Thoracic aorta (tissue), 2 donors: ENCODE results near the gene EBF4. TPM values are rescaled to one million over a fixed set of nuclear protein-coding genes. Genes with fewer than 3 reads are reported as not detected.

ENCODE experiments used
- ATAC-seq: fragments of 150-250 bp; one replicate; pipeline ENCODE4 v1.8.0; 2017; ENCODE audit warnings: low read depth; ENCODE audit not compliant: insufficient number of reproducible peaks, low FRiP score
- DNase-seq: peaks from one replicate; pipeline ENCODE4 v3.0.0-alpha.2; 2020; ENCODE audit warnings: low spot score
- H3K27ac ChIP-seq, 2 donors: fragments of 200-600 bp; sonication (generic); 1 replicate in 1 of 2; 2 replicates in 1 of 2; pipeline ENCODE4 v1.5.1; 2016; ENCODE audit warnings: mild to moderate bottlenecking in 2 of 2, moderate library complexity in 2 of 2
- H3K27me3 ChIP-seq: fragments of 200-600 bp; sonication (generic); replicated peaks from 2 replicates; pipeline ENCODE4 v1.6.0; 2016; ENCODE audit warnings: mild to moderate bottlenecking; ENCODE audit not compliant: insufficient read depth
- H3K36me3 ChIP-seq: fragments of 200-600 bp; sonication (generic); one replicate; pipeline ENCODE4 v1.5.1; 2016
- H3K4me1 ChIP-seq, 2 donors: fragments of 200-600 bp; sonication (generic); 1 replicate in 1 of 2; 2 replicates in 1 of 2; pipeline versions ENCODE4 v1.5.1 to v1.6.0; 2016; ENCODE audit warnings: low read depth in 2 of 2, mild to moderate bottlenecking in 1 of 2; ENCODE audit not compliant: control insufficient read depth in 1 of 2
- H3K4me3 ChIP-seq: fragments of 200-600 bp; sonication (generic); 2 replicates; pipeline ENCODE4 v1.5.1; 2016; ENCODE audit warnings: mild to moderate bottlenecking
- H3K9me3 ChIP-seq: fragments of 200-600 bp; sonication (generic); 2 replicates; pipeline ENCODE4 v1.5.1; 2016
- CTCF ChIP-seq: fragments of 200-600 bp; sonication (generic); IDR thresholded peaks from one replicate; pipeline ENCODE4 v1.5.1; 2019; ENCODE audit warnings: antibody characterized with exemption
- total RNA-seq, 2 donors: library from RNA; depleted of rRNA; stranded (reverse); fragments of >200 nt; gene quantifications; one replicate each; pipeline versions ENCODE4 v1.1.0 to v1.2.3, GENCODE V29; 2016

Gene EBF4
- 10 to 100 TPM; 14.1 to 16.6 TPM for total RNA-seq

GRCh38 chr20:2692036-2692885 lies at the start of gene EBF4:
Gene EBF4, plus strand, starts transcription at chr20:2692780. Its CDS starts 866 bp downstream, at chr20:2693646.
- Histone ChIP-seq H3K27ac (peak within 1 kb of the TSS; percentile 62 to 76), H3K4me3 (peak within 1 kb of the TSS; percentile 83), H3K9me3 (no peaks in the 10 kb centered on the region), H3K27me3 (no peaks in the 10 kb centered on the region), H3K36me3 (no peaks in the 10 kb centered on the region), H3K4me1 (peaks cover 3 to 18% of the 10 kb centered on the region in 2 donors)
- no peak for DNase-seq
- TF ChIP-seq CTCF, result no peak
- ATAC-seq, result peak; percentile 45

GRCh38 chr20:2643708-2644107 lies 48.9 kb upstream of the EBF4 start:
- Histone ChIP-seq H3K4me3 (no peak overlapping the region), H3K36me3 (peaks cover 5% of the 10 kb centered on the region), H3K27ac (no peak overlapping the region), H3K4me1 (no peaks in the 10 kb centered on the region), H3K27me3 (no peaks in the 10 kb centered on the region), H3K9me3 (no peaks in the 10 kb centered on the region)
- DNase-seq, result no peak
- no peak for ATAC-seq
- no peak for TF ChIP-seq CTCF

GRCh38 chr20:2651772-2652723 lies 40.5 kb upstream of the EBF4 start, which contains the start of gene NOP56:
Gene NOP56, plus strand, starts transcription at chr20:2652632. Its CDS starts 29 bp downstream, at chr20:2652661.
- peak within 1 kb of the TSS; percentile 89 to 92 for H3K27ac ChIP-seq
- DNase-seq, result peak; percentile 64
- no peak for TF ChIP-seq CTCF

GRCh38 chr20:2652724-2653555 lies 39.6 kb upstream of the EBF4 start:
- TF ChIP-seq CTCF, result no peak
- DNase-seq, result no peak

More at GRCh38 chr20:2651772-2652723, 40.5 kb upstream of the EBF4 start, which contains the start of gene NOP56:
- Histone ChIP-seq H3K4me1 (peaks cover 8 to 26% of the 10 kb centered on the region in 2 donors), H3K36me3 (peaks cover 29% of the 10 kb centered on the region), H3K4me3 (peak within 1 kb of the TSS; percentile 96), H3K27me3 (no peaks in the 10 kb centered on the region), H3K9me3 (no peaks in the 10 kb centered on the region)
- ATAC-seq, result peak; percentile 91

More at GRCh38 chr20:2652724-2653555, 39.6 kb upstream of the EBF4 start:
- Histone ChIP-seq H3K4me3 (peak overlapping the region; percentile 96), H3K4me1 (peaks cover 8 to 26% of the 10 kb centered on the region in 2 donors), H3K9me3 (no peaks in the 10 kb centered on the region), H3K36me3 (peaks cover 34% of the 10 kb centered on the region), H3K27me3 (no peaks in the 10 kb centered on the region), H3K27ac (peak overlapping the region; percentile 53 to 89)
- ATAC-seq, result no peak
